DND-41 (cell line): Measurements from ENCODE around the gene ST8SIA1.

ENCODE experiments used
- EZH2 ChIP-seq: IDR thresholded peaks from 3 replicates; pipeline ENCODE4 v1.6.1; 2012; ENCODE audit warnings: borderline replicate concordance, low read depth, mild to moderate bottlenecking, moderate library complexity, low read length, inconsistent platforms; ENCODE audit not compliant: severe bottlenecking
- TF ChIP-seq, protein P1 (sequence below): IDR thresholded peaks from 2 replicates; pipeline ENCODE4 v1.5.1; 2012; ENCODE audit warnings: borderline replicate concordance, low read length, moderate library complexity, mild to moderate bottlenecking; ENCODE audit not compliant: poor library complexity, severe bottlenecking; ENCODE audit errors: extremely low read depth

- TF ChIP-seq, protein P1, sequence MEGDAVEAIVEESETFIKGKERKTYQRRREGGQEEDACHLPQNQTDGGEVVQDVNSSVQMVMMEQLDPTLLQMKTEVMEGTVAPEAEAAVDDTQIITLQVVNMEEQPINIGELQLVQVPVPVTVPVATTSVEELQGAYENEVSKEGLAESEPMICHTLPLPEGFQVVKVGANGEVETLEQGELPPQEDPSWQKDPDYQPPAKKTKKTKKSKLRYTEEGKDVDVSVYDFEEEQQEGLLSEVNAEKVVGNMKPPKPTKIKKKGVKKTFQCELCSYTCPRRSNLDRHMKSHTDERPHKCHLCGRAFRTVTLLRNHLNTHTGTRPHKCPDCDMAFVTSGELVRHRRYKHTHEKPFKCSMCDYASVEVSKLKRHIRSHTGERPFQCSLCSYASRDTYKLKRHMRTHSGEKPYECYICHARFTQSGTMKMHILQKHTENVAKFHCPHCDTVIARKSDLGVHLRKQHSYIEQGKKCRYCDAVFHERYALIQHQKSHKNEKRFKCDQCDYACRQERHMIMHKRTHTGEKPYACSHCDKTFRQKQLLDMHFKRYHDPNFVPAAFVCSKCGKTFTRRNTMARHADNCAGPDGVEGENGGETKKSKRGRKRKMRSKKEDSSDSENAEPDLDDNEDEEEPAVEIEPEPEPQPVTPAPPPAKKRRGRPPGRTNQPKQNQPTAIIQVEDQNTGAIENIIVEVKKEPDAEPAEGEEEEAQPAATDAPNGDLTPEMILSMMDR, result no peak
- TF ChIP-seq EZH2, result no peak
These were observed 118.8 kb downstream of the ST8SIA1 start for GRCh38 chr12:22215467-22216253.
